ENCODE measurements around the gene NIPAL1.

DNA sequence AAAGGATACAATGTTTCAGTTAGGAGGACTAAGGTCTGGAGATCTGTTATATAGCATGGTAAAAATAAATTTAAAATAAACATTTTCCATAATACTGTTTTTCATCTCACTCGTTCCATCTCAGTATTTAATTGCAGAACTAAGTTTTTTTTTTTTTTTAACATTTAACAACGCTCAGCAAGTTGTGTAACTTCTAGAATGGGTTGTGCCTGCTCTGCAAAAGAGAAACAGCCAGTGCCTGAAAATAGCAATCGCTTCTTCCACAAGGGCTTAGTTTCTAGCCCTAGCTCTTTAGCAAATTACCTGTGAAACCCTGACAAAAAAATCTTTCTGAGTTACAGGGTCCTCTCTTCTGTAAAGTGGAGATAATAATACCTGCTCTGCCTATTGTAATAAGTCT is 42.0 kb upstream of the NIPAL1 start:
- TF ChIP-seq POLR2A (IDR thresholded peaks at IDR 0.05): no peak
- TF ChIP-seq, protein P1, sequence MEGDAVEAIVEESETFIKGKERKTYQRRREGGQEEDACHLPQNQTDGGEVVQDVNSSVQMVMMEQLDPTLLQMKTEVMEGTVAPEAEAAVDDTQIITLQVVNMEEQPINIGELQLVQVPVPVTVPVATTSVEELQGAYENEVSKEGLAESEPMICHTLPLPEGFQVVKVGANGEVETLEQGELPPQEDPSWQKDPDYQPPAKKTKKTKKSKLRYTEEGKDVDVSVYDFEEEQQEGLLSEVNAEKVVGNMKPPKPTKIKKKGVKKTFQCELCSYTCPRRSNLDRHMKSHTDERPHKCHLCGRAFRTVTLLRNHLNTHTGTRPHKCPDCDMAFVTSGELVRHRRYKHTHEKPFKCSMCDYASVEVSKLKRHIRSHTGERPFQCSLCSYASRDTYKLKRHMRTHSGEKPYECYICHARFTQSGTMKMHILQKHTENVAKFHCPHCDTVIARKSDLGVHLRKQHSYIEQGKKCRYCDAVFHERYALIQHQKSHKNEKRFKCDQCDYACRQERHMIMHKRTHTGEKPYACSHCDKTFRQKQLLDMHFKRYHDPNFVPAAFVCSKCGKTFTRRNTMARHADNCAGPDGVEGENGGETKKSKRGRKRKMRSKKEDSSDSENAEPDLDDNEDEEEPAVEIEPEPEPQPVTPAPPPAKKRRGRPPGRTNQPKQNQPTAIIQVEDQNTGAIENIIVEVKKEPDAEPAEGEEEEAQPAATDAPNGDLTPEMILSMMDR (IDR thresholded peaks at IDR 0.05): no peak
